GM21576 (cell line): ENCODE results near the gene SPAG4.
A peak's percentile ranks its signal among the peaks of the same experiment; 100 is the strongest.

Experiments used
- ATAC-seq: cut with Tn5 transposase; IDR thresholded peaks from one replicate; pipeline ENCODE4 v1.9.1; 2021; ENCODE audit warnings: mild to moderate bottlenecking, moderate library complexity; ENCODE audit not compliant: unreplicated experiment

SPAG4 gene, protein sequence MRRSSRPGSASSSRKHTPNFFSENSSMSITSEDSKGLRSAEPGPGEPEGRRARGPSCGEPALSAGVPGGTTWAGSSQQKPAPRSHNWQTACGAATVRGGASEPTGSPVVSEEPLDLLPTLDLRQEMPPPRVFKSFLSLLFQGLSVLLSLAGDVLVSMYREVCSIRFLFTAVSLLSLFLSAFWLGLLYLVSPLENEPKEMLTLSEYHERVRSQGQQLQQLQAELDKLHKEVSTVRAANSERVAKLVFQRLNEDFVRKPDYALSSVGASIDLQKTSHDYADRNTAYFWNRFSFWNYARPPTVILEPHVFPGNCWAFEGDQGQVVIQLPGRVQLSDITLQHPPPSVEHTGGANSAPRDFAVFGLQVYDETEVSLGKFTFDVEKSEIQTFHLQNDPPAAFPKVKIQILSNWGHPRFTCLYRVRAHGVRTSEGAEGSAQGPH

DNA sequence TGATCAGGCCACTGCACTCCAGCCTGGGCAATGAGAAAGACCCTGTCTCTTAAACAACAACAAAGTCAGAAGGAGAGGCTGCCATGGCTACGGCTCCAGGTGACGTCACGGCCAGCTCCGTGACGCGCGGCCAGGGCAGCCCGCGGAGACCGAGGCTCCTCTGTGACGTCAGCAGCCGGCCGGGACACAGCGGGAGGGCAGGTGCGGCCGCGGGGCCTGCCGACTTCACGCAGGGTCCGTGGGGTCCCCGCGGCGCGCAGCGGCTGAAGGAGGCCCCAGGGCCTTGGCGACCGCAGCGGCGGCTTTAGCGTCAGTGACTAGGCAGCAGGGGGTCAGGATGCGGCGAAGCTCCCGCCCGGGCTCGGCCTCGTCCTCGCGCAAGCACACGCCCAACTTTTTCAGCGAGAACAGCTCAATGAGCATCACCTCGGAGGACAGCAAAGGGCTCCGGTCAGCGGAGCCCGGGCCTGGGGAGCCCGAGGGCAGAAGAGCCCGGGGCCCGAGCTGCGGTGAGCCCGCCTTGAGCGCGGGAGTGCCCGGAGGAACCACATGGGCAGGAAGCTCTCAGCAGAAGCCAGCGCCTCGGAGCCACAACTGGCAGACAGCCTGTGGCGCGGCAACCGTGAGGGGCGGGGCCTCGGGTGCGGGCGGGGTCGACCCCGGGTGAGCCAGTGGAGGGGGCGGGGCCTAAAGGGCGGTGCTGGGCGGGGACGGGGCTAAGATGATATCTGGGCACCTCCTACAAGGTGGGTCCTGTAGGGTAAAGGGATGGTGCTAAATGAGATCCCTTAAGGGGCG, at the start of gene SPAG4:
Gene SPAG4, plus strand, starts transcription at position 163 of the 798 bp plus-strand sequence. Its CDS starts 175 bp downstream, at position 338.
- ATAC-seq = peak; percentile 66

DNA sequence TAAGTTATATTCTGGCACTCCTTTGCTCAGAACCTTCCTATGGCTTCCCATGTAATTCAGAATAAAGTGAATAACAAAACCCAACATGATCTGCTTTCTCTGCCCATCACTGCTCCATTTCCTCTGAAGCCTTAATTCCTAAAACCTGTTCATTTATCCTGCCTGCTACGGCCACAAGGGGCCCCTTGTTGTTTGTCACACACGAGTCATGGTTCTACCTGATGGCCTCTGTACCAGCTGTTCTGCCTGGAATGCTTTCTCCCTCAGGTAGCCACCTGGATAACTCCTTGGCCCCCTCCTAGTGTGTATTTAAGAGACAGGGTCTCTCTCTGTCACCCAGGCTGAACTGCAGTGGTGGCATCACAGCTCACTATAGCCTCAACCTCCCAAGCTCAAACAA, 47.0 kb upstream of the SPAG4 start:
- no peak for ATAC-seq

DNA sequence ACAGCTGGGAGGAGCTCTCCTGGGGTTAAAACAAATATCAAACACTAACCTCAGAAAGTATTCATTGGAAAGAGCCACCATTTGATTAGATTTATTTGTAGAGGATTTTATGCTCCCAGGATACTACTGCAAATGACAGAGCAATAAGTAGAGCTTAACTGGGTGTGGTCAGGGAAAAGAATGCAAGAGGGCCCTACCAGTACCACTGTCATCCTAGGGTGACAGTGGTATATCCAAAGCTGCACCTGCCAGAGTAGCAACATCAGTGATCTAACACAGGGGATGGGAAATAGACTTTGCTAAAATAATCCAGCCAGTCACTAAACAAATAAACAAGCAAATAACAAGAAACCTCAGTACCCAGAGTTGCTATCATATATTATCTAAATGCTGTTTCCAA, 44.1 kb upstream of the SPAG4 start:
- ATAC-seq = no peak

- ATAC-seq = no peak
These were observed 42.8 kb upstream of the SPAG4 start for GRCh38 chr20:35572838-35573237.

- ATAC-seq = no peak
These were observed 39.7 kb upstream of the SPAG4 start for GRCh38 chr20:35575958-35576357.

- ATAC-seq = no peak
These were observed 38.8 kb upstream of the SPAG4 start for GRCh38 chr20:35576816-35577215.

DNA sequence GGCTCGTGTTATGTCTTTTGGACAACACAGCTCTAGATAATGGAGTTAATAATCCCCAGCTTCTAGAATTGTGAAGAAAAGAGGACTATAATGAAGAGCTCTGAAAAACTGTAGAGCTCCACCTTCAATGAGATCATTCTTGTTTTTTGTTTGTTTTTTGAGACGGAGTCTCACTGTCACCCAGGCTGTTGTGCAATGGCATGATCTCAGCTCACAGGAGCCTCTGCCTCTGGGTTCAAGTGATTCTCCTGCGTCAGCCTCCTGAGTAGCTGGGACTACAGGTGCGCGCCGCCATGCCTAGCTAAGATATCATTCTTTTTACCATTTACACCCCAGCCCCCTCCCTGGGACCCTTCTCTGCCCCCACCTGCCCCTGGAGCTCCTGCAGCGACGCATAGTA, 37.2 kb upstream of the SPAG4 start:
- ATAC-seq = no peak

- ATAC-seq = no peak
These were observed 36.4 kb upstream of the SPAG4 start for GRCh38 chr20:35579196-35579595.

GRCh38 chr20:35582131-35582530, 33.5 kb upstream of the SPAG4 start:
- ATAC-seq = no peak

DNA sequence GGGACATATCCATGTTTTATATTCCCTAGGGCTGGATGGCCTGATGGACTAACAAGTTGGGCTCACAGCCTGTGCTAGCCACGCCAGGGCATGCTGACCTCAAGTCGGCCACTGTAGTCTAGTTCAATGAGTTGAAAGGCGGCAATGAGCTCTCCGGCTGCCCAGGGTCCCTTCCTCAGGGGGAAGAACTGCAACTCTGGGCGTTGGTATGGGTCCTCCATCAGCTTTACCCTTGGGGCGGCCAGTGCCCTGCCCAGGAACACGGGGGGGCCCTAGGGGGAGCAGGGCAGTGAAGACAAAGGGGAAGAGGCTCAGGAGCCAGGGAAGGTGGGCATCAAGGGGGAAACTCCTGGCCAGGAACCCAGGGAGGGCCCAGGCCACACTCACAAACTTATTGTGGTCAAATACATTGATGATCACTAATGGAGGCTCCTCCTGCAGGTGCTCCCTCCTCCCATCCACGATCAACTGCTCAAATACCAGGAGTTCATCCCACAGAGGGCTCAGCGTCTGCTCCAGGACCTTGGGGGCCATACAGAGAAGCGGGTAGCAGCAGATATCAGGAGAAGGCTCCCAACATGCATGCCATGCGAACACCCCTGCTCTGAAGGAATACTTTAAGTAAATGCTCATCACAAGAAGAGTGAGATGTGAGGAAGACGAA, 32.8 kb upstream of the SPAG4 start:
- ATAC-seq = no peak

- no peak for ATAC-seq
These were observed 31.7 kb upstream of the SPAG4 start for GRCh38 chr20:35583636-35584560.

DNA sequence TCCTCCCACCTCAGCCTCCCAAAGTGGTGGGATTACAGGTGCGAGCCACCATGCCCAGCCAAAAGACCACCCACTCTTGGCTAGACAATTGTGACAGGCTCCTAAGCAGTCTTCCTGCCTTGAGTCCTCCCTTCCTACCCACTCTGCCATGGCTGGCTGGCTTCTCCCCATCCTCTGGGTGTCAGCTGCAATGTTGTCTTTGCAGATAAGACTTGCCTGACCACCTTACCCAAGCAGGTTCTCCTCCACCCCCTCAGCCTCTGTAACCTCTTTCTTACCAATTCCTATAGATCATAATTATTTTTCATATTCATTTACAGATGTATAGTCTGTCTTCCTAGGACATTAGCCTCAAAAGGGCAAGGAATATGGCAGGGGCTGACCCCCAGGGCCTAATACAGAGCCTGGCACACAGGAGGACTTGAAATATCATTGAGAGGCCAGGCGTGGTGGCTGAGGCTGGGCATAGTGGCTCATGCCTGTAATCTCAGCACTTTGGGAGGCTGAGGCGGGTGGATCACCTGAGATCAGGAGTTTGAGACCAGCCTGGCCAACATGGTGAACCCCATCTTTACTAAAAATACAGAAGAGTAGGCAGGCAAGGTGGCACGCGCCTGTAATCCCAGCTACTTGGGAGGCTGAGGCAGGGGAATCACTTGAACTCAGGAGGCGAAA, 28.7 kb upstream of the SPAG4 start:
- no peak for ATAC-seq

DNA sequence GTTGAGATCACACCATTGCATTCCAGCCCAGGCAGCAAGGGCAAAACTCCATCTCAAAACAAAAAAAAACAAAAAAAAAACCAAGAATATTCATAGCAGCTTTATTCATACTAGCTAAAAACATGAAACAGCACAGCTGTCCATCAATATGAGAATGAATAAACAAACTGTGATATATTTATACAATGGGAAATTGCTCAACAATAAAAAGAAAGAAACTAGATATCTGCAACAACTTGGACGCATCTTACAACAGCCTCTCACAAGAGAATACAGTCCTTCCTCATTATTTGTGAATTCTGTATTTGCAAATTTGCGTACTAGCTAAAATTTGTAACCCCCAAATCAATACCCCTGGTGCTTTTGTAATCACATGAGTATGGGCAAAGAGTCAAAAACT, 28.2 kb upstream of the SPAG4 start:
- ATAC-seq = no peak

- ATAC-seq = no peak
These were observed 27.2 kb upstream of the SPAG4 start for GRCh38 chr20:35588397-35588796.

GRCh38 chr20:35592339-35592974, 23.2 kb upstream of the SPAG4 start:
- ATAC-seq = no peak

DNA sequence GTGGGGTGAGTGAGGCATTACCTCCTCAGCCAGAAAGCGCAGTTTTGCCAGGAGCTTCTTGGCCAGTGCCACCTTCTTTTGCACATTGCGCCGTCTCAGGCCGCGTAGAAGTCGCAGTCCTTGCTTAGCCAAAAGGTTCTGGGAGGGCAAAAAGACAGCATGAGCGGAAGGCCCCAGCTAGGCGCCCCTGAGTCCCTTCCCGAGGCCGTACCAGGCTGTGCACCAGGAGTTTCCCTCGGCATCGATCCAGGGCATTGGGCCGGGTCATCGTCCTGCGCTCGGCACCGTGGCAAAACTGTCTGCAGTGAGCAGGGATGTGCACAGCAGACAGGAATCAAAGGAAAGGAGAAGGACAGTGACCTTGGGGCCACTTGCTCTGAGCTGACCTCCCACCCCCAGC, 20.2 kb upstream of the SPAG4 start:
- ATAC-seq = no peak

DNA sequence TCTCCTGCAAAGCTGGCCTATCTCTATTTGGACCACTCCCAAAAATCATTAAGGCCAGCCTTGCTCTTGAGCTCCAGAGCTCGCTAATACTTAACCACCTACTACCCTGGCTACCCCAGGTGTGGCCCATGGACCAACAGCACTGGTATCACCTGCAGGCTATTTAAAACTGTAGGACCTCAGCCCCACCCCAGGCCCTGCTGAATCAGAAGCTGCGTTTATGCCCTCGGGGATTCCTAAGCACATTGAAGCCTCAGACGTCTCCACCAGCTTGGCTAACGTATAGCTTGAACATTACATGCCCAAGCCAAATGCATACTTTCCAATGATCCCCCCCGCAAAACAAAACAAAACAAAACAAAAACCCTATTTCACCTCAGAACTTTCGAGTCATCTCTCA, 19.7 kb upstream of the SPAG4 start:
- ATAC-seq = no peak

- no peak for ATAC-seq
These were observed 18.4 kb upstream of the SPAG4 start for GRCh38 chr20:35597186-35597585.

GRCh38 chr20:35598476-35598875, 17.2 kb upstream of the SPAG4 start:
- ATAC-seq = no peak
